HepG2 (cell line): ENCODE measurements around the gene ICAM2. TPM values are rescaled to one million over a fixed set of nuclear protein-coding genes. Genes with fewer than 3 reads are reported as not detected.

Source experiments
- ATAC-seq: fragments of 200-7000 bp; cut with Tn5 transposase; 3 replicates; pipeline ENCODE4 v1.9.1; 2020; ENCODE audit warnings: mild to moderate bottlenecking, moderate library complexity
- BruUV-seq: library from RNA; stranded (reverse); fragments of 400-500 nt; replicated peaks from 2 replicates; lab custom pipeline; 2021; lab: Mats Ljungman, UMichigan
- CTCF ChIA-PET: fragments of 300-600 bp; formaldehyde crosslinking; extraction: SDS; loops from one replicate; lab custom pipeline; 2021; ENCODE audit warnings: low total read pairs, inconsistent platforms, low intra/inter-chr PET ratio; lab: Yijun Ruan, JAX
- POLR2A ChIA-PET: fragments of 350-600 bp; sonication (Branson Sonifier 250); formaldehyde crosslinking; loops from one replicate; lab custom pipeline; 2020; ENCODE audit warnings: antibody characterized with exemption, inconsistent platforms; lab: Yijun Ruan, JAX
- DNase-seq: peaks from one replicate; pipeline ENCODE4 v3.0.0-alpha.2; 2015; ENCODE audit warnings: low spot score
- FAIRE-seq: peaks from 3 replicates; lab custom pipeline; 2011; peaks lifted over from hg19 to GRCh38; lab: Jason Lieb, UNC
- H2AFZ ChIP-seq: one replicate; pipeline ENCODE4 v1.6.1; 2011; ENCODE audit warnings: low read length, inconsistent platforms
- H3K27ac ChIP-seq: fragments of 300-600 bp; 3 replicates; pipeline ENCODE4 v1.8.0; 2011; ENCODE audit warnings: mixed run types, mild to moderate bottlenecking, mixed read lengths, low read length, inconsistent platforms; ENCODE audit not compliant: insufficient read depth; ENCODE audit errors: extremely low read length
- H3K27me3 ChIP-seq, 2 experiments: fragments of 200-600 bp in 1 of 2; 2 replicates in 1 of 2; 3 replicates in 1 of 2; pipeline versions ENCODE4 v1.6.0 to v1.8.0; 2011; ENCODE audit warnings: low read length in 2 of 2, mild to moderate bottlenecking in 2 of 2, moderate library complexity in 2 of 2, inconsistent platforms in 1 of 2; ENCODE audit not compliant: insufficient read depth in 2 of 2, control insufficient read depth in 1 of 2
- H3K36me3 ChIP-seq, 2 experiments: fragments of 200-600 bp in 1 of 2; replicated peaks in 1 of 2; 2 replicates in 1 of 2; 3 replicates in 1 of 2; pipeline versions ENCODE4 v1.5.1 to v1.8.0; 2011; ENCODE audit warnings: low read length in 2 of 2, inconsistent platforms in 1 of 2; ENCODE audit not compliant: insufficient read depth in 2 of 2, control insufficient read depth in 1 of 2
- H3K4me1 ChIP-seq: 2 replicates; pipeline ENCODE4 v1.5.1; 2012; ENCODE audit warnings: low read length, inconsistent platforms; ENCODE audit not compliant: insufficient read depth
- H3K4me2 ChIP-seq: 2 replicates; pipeline ENCODE4 v1.6.0; 2011; ENCODE audit warnings: low read depth, low read length, inconsistent platforms
- H3K4me3 ChIP-seq, 3 experiments: fragments of 200-600 bp in 1 of 3; sonication (generic), shearing (Covaris generic) in 1 of 3; replicated peaks in 1 of 3; 2 replicates each; pipeline ENCODE4 v1.5.1; 2011 to 2016; ENCODE audit warnings: low read length in 3 of 3, inconsistent platforms in 2 of 3, low read depth in 2 of 3, mild to moderate bottlenecking in 2 of 3, control low read depth in 1 of 3, mixed read lengths in 1 of 3; ENCODE audit not compliant: insufficient read depth in 1 of 3
- H3K79me2 ChIP-seq: one replicate; pipeline ENCODE4 v1.6.1; 2011; ENCODE audit warnings: low read length, inconsistent platforms; ENCODE audit not compliant: insufficient read depth
- H3K9ac ChIP-seq: 2 replicates; pipeline ENCODE4 v1.6.0; 2011; ENCODE audit warnings: mild to moderate bottlenecking, low read depth, low read length, inconsistent platforms; ENCODE audit not compliant: insufficient read depth
- H3K9me3 ChIP-seq: 2 replicates; pipeline ENCODE4 v1.5.1; 2012; ENCODE audit warnings: mild to moderate bottlenecking, low read length
- H4K20me1 ChIP-seq: 2 replicates; pipeline ENCODE4 v1.6.0; 2011; ENCODE audit warnings: inconsistent platforms, mild to moderate bottlenecking, low read length, moderate library complexity; ENCODE audit not compliant: insufficient read depth
- IKZF4 ChIP-seq: sonication (generic); formaldehyde crosslinking; IDR thresholded peaks from 2 replicates; pipeline ENCODE4 v1.5.1; 2020; ENCODE audit warnings: borderline replicate concordance, mild to moderate bottlenecking, low read depth, missing genetic modification reagents; ENCODE audit errors: not compliant biosample characterization
- IRF2 ChIP-seq: IDR thresholded peaks from 2 replicates; pipeline ENCODE4 v1.6.1; 2018; ENCODE audit warnings: missing genetic modification reagents, missing compliant biosample characterization
- SMARCE1 ChIP-seq: fragments of 450-650 bp; IDR thresholded peaks from 2 replicates; pipeline ENCODE4 v1.6.1; 2017; ENCODE audit warnings: borderline replicate concordance
- SOX5 ChIP-seq: IDR thresholded peaks from 2 replicates; pipeline ENCODE4 v1.6.1; 2016; ENCODE audit warnings: borderline replicate concordance
- SOX6 ChIP-seq, 2 experiments: fragments of 450-650 bp in 1 of 2; sonication (generic) in 1 of 2; formaldehyde crosslinking in 1 of 2; IDR thresholded peaks; 2 replicates each; pipeline versions ENCODE4 v1.4.0 to v1.6.1; 2017 to 2020; ENCODE audit warnings: antibody characterized with exemption in 1 of 2, mild to moderate bottlenecking in 1 of 2, missing genetic modification reagents in 1 of 2
- ZBTB3 ChIP-seq: sonication (generic); formaldehyde crosslinking; IDR thresholded peaks from 2 replicates; pipeline ENCODE4 v1.4.0; 2020; ENCODE audit warnings: low read depth, mild to moderate bottlenecking, moderate library complexity, missing genetic modification reagents, borderline replicate concordance
- WGBS: methylation state at CpG from one replicate; pipeline ENCODE4 v1.1.6; 2017; ENCODE audit warnings: low lambda C conversion rate; 5-methylcytosine and 5-hydroxymethylcytosine counted together
- in situ Hi-C: cut with HindIII; loops from 2 replicates; pipeline ENCODE4 v1.10.0; 2017; ENCODE audit warnings: low pct_unique_long_range_greater_than_20kb; ENCODE audit not compliant: extremely low pct_ligation_motif_present
- intact Hi-C: fragments of 100-400 bp; cut with micrococcal nuclease; formaldehyde crosslinking; loops from one replicate; pipeline ENCODE4 v1.10.0; 2022; ENCODE audit not compliant: unreplicated experiment
- polyA plus RNA-seq, 8 experiments: library from polyadenylated mRNA; depleted of rRNA in 3 of 8; stranded (reverse) in 7 of 8; unstranded in 1 of 8; fragments of >200 nt; fragmentation: Illumina TruSeq in 4 of 8; extraction: Trizol in 4 of 8; gene quantifications; 2 replicates each; pipeline versions ENCODE4 v1.2.1 to v1.2.3, GENCODE V29; 2011 to 2016; ENCODE audit warnings: low read depth in 4 of 8, missing spikeins in 1 of 8, mixed read lengths in 1 of 8; ENCODE audit not compliant: insufficient read depth in 1 of 8
- total RNA-seq, 5 experiments: library from RNA; depleted of rRNA; stranded (reverse); fragments of >200 nt; fragmentation: Illumina TruSeq; extraction: Trizol; gene quantifications; 2 replicates each; pipeline ENCODE4 v1.2.3, GENCODE V29; 2016; ENCODE audit warnings: low read depth in 1 of 5
- TF ChIP-seq, protein P1 (sequence below): sonication (generic); formaldehyde crosslinking; IDR thresholded peaks from one replicate; pipeline ENCODE4 v1.5.1; 2020; ENCODE audit warnings: mild to moderate bottlenecking, missing genetic modification reagents; ENCODE audit errors: not compliant biosample characterization
- TF ChIP-seq, protein P2 (sequence below): IDR thresholded peaks from 2 replicates; pipeline ENCODE4 v1.4.0; 2020; ENCODE audit warnings: mild to moderate bottlenecking, missing genetic modification reagents
- TF ChIP-seq, protein P3 (sequence below): IDR thresholded peaks from 2 replicates; pipeline ENCODE4 v1.6.1; 2016; ENCODE audit warnings: mild to moderate bottlenecking

Gene ICAM2
- total and polyA plus RNA-seq, 2 of the 13 experiments (the other 11 are each of a cell fraction or from before 2014, with no cell fraction given): 10.9 to 20.8 TPM

DNA sequence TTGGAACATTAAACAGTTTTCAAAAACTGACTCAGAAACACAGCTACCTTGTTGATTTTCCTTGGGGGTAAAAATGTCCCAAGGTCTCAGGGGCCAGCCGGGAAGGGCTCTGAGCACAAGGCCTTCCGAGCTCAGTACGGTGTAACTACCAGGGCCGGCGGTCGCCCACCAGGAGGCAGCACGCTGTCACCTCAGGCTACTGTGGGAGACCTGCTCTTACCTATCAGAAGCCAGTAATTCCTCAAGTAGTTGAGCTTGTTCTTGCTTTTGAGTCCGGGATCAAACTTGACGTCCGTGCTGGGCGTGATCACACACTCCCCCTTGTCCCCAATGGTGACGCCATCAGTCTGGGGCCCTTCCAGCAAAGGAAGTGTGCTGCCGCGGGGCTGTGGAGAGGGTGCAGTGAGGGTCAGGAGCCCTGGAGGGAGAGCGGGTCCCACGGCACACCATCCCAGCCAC lies 43.4 kb upstream of the ICAM2 start:
- ChIA-PET POLR2A (interaction anchor here (1.1 to 2.3 kb wide), 7 partner anchors 11 to 82 kb away, joined by 3 to 24 read pairs (median 13); partner anchors contain the start of gene ERN1), CTCF (interaction anchor here (1.5 to 3.4 kb wide), 2 partner anchors 35 to 70 kb away, joined by 4 to 67 read pairs; no protein-coding TSS in a partner anchor)
- DNase-seq: peak; percentile 48
- H3K9ac ChIP-seq: no peak overlapping the region
- no peak overlapping the region for H2AFZ ChIP-seq
- 84% methylated on average over 9 of the region's 16 CpGs for WGBS
- no peak overlapping the region for H3K4me3 ChIP-seq
- intact Hi-C loops: loop anchor here (1.0 kb wide), 2 partner anchors 70 to 219 kb away; no protein-coding TSS in a partner anchor
- H3K4me2 ChIP-seq: no peak overlapping the region
- H3K4me1 ChIP-seq: peaks cover 15% of the 10 kb centered on the region
- no peaks in the 10 kb centered on the region for H3K79me2 ChIP-seq
- no TSS peak for BruUV-seq
- peak; percentile 90 for FAIRE-seq
- ATAC-seq: peak; percentile 97
- no peaks in the 10 kb centered on the region for H3K27me3 ChIP-seq
- H3K36me3 ChIP-seq: peaks cover 18 to 74% of the 10 kb centered on the region in 2 experiments; a peak in 4 of 5 replicates
- no peaks in the 10 kb centered on the region for H3K9me3 ChIP-seq
- in situ Hi-C loops: loop anchor here (5.0 to 10.0 kb wide), 2 partner anchors 69 to 221 kb away; partner anchors contain the start of gene ERN1
- H3K27ac ChIP-seq: no peak overlapping the region
- no peaks in the 10 kb centered on the region for H4K20me1 ChIP-seq
- TF ChIP-seq, protein P1, sequence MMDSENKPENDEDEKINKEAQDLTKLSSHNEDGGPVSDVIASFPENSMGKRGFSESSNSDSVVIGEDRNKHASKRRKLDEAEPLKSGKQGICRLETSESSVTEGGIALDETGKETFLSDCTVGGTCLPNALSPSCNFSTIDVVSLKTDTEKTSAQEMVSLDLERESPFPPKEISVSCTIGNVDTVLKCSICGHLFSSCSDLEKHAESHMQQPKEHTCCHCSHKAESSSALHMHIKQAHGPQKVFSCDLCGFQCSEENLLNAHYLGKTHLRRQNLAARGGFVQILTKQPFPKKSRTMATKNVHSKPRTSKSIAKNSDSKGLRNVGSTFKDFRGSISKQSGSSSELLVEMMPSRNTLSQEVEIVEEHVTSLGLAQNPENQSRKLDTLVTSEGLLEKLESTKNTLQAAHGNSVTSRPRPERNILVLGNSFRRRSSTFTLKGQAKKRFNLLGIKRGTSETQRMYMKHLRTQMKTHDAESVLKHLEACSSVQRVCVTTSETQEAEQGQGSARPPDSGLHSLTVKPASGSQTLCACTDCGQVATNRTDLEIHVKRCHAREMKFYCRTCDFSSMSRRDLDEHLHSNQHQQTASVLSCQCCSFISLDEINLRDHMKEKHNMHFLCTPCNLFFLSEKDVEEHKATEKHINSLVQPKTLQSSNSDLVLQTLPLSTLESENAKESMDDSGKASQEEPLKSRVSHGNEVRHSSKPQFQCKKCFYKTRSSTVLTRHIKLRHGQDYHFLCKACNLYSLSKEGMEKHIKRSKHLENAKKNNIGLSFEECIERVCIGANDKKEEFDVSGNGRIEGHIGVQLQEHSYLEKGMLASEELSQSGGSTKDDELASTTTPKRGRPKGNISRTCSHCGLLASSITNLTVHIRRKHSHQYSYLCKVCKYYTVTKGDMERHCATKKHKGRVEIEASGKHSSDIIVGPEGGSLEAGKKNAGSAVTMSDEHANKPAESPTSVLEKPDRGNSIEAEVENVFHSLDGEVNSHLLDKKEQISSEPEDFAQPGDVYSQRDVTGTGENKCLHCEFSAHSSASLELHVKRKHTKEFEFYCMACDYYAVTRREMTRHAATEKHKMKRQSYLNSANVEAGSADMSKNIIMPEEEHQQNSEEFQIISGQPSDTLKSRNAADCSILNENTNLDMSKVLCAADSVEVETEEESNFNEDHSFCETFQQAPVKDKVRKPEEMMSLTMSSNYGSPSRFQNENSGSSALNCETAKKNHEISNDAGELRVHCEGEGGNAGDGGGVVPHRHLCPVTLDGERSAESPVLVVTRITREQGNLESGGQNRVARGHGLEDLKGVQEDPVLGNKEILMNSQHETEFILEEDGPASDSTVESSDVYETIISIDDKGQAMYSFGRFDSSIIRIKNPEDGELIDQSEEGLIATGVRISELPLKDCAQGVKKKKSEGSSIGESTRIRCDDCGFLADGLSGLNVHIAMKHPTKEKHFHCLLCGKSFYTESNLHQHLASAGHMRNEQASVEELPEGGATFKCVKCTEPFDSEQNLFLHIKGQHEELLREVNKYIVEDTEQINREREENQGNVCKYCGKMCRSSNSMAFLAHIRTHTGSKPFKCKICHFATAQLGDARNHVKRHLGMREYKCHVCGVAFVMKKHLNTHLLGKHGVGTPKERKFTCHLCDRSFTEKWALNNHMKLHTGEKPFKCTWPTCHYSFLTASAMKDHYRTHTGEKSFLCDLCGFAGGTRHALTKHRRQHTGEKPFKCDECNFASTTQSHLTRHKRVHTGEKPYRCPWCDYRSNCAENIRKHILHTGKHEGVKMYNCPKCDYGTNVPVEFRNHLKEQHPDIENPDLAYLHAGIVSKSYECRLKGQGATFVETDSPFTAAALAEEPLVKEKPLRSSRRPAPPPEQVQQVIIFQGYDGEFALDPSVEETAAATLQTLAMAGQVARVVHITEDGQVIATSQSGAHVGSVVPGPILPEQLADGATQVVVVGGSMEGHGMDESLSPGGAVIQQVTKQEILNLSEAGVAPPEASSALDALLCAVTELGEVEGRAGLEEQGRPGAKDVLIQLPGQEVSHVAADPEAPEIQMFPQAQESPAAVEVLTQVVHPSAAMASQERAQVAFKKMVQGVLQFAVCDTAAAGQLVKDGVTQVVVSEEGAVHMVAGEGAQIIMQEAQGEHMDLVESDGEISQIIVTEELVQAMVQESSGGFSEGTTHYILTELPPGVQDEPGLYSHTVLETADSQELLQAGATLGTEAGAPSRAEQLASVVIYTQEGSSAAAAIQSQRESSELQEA (CRISPR knock-in tag): peak; percentile 60
- TF ChIP-seq SOX5 (CRISPR knock-in tag): peak; percentile 41; the same call in 1 of the 2 replicates
- no peak for TF ChIP-seq ZBTB3 (CRISPR knock-in tag)
- peak; percentile 49; the same call in 1 of the 2 replicates for TF ChIP-seq IRF2 (CRISPR knock-in tag)
- TF ChIP-seq, protein P2, sequence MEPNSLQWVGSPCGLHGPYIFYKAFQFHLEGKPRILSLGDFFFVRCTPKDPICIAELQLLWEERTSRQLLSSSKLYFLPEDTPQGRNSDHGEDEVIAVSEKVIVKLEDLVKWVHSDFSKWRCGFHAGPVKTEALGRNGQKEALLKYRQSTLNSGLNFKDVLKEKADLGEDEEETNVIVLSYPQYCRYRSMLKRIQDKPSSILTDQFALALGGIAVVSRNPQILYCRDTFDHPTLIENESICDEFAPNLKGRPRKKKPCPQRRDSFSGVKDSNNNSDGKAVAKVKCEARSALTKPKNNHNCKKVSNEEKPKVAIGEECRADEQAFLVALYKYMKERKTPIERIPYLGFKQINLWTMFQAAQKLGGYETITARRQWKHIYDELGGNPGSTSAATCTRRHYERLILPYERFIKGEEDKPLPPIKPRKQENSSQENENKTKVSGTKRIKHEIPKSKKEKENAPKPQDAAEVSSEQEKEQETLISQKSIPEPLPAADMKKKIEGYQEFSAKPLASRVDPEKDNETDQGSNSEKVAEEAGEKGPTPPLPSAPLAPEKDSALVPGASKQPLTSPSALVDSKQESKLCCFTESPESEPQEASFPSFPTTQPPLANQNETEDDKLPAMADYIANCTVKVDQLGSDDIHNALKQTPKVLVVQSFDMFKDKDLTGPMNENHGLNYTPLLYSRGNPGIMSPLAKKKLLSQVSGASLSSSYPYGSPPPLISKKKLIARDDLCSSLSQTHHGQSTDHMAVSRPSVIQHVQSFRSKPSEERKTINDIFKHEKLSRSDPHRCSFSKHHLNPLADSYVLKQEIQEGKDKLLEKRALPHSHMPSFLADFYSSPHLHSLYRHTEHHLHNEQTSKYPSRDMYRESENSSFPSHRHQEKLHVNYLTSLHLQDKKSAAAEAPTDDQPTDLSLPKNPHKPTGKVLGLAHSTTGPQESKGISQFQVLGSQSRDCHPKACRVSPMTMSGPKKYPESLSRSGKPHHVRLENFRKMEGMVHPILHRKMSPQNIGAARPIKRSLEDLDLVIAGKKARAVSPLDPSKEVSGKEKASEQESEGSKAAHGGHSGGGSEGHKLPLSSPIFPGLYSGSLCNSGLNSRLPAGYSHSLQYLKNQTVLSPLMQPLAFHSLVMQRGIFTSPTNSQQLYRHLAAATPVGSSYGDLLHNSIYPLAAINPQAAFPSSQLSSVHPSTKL (CRISPR knock-in tag): peak; percentile 53; the same call in 1 of the 2 replicates
- TF ChIP-seq IKZF4 (CRISPR knock-in tag): peak; percentile 19
- TF ChIP-seq SOX6 (IDR thresholded peaks at IDR 0.05): no peak
- TF ChIP-seq SOX6 (CRISPR knock-in tag; IDR thresholded peaks at IDR 0.05): peak; percentile 44; the same call in 1 of the 2 replicates
- TF ChIP-seq, protein P3, sequence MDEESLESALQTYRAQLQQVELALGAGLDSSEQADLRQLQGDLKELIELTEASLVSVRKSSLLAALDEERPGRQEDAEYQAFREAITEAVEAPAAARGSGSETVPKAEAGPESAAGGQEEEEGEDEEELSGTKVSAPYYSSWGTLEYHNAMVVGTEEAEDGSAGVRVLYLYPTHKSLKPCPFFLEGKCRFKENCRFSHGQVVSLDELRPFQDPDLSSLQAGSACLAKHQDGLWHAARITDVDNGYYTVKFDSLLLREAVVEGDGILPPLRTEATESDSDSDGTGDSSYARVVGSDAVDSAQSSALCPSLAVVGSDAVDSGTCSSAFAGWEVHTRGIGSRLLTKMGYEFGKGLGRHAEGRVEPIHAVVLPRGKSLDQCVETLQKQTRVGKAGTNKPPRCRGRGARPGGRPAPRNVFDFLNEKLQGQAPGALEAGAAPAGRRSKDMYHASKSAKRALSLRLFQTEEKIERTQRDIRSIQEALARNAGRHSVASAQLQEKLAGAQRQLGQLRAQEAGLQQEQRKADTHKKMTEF (CRISPR knock-in tag): 0 out of 2 replicates have a peak, but pooled peaks have one; percentile 25
- no peak for TF ChIP-seq SMARCE1
